GM12874 (cell line): ENCODE measurements around the gene SLC4A8.

Source experiments
- TF ChIP-seq, protein P1 (sequence below): IDR thresholded peaks from 2 replicates; pipeline ENCODE4 v1.5.1; 2011; ENCODE audit warnings: low read depth, mild to moderate bottlenecking, control low read depth, low read length, moderate library complexity; ENCODE audit not compliant: insufficient read depth

SLC4A8 gene

DNA sequence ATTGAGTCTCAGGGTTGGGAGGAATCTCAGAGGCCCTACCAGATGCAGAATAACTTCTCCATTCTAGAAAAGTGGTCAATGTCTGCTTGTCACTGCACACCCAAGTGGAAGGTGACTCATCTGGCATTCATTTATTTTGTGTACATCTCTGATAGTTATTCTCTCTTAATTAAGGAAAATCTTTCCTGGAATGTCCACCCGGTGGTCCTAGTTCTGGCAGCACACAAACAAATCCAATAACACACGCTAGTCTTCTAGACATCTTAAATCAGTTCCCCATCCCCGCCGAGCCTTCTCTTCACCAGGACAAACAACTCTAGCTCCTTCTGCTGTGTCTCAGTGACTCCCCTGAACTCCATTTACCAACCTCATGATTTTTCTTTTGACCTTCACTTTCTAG, 116.4 kb downstream of the SLC4A8 start:
- TF ChIP-seq, protein P1, sequence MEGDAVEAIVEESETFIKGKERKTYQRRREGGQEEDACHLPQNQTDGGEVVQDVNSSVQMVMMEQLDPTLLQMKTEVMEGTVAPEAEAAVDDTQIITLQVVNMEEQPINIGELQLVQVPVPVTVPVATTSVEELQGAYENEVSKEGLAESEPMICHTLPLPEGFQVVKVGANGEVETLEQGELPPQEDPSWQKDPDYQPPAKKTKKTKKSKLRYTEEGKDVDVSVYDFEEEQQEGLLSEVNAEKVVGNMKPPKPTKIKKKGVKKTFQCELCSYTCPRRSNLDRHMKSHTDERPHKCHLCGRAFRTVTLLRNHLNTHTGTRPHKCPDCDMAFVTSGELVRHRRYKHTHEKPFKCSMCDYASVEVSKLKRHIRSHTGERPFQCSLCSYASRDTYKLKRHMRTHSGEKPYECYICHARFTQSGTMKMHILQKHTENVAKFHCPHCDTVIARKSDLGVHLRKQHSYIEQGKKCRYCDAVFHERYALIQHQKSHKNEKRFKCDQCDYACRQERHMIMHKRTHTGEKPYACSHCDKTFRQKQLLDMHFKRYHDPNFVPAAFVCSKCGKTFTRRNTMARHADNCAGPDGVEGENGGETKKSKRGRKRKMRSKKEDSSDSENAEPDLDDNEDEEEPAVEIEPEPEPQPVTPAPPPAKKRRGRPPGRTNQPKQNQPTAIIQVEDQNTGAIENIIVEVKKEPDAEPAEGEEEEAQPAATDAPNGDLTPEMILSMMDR, result no peak

DNA sequence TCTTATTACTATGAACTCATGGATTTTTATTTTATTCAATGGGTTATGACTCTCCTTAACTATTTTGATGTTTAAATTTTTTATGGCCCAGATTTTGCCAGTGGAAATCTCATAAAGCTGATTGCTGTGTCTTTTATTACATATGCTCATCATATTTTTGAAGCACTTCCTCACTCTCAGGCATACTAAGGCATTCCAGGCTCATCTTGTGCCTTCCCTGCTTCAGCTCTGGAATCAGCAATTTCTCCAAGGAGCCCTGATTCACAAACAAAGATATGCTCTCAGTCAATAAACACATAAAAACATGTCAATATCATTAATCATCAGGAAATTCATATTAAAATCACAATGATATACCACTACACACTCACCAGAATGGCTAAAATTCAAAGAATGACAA, 121.5 kb downstream of the SLC4A8 start:
- TF ChIP-seq, protein P1, result no peak

DNA sequence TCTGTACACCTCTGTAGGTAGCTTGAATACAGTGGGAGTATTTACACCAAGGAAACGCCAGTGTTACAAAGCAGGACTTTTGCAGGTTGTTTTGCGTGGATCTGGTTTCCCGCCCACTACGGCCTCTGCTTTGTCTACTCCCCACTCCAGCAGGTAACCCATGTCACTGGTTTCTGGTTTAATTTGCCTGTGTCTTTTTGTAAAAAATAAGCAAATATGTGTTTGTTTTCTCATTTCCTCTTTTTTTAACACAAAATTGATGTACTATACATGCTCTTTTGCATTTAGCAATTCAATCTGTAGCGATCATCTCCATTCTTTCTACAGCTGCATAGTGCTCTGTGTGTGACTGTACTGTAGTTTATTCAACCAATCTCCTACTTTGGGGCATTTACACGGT, 123.0 kb downstream of the SLC4A8 start:
- TF ChIP-seq, protein P1, result no peak

DNA sequence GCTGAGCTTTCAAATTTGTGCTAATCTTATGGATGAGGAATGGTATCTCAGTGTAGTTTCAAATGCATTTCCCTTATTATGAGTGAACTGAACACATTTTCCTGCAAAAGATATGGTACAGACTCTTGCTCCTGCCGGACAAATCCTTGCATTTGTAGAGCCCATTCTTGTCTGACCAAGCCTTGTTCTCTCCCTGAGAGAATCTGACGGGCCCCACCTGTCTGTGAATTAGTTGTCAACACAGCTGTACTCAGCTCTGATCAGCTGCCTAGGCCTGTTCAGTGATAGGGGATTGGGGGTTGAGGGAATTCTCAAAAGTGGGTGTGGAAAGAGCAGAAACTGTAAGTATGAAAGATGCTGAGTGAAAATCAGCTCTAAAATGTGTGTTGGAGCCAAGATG, 123.6 kb downstream of the SLC4A8 start:
- TF ChIP-seq, protein P1, result no peak

DNA sequence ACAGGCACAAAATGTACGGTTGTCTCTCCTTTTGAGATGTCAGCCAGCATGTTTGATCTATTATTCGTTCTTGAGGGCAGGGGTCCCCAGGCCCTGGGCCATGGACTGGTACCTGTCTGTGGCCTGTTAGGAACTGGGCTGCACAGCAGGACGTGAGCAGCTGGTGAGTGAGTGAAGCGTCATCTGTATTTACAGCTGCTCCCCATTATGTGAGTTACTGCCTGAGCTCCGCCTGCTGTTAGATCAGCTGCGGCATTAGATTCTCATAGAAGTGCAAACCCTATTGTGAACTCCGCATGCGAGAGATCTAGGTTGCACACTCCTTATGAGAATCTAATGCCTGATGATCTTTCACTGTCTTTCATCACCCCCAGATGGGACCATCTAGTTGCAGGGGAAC, 125.0 kb downstream of the SLC4A8 start:
- TF ChIP-seq, protein P1, result no peak
